H1 (cell line): ENCODE measurements around the gene RAD51B.

Source experiments
- ATF3 ChIP-seq: IDR thresholded peaks from 2 replicates; pipeline ENCODE4 v1.6.1; 2011; ENCODE audit warnings: low read depth, mild to moderate bottlenecking, low read length; ENCODE audit not compliant: insufficient read depth
- CHD2 ChIP-seq: IDR thresholded peaks from 2 replicates; pipeline ENCODE4 v1.6.1; 2012; ENCODE audit warnings: low read length, improper control_type of control experiment
- EGR1 ChIP-seq: IDR thresholded peaks from 2 replicates; pipeline ENCODE4 v1.6.1; 2011; ENCODE audit warnings: low read depth, low read length, borderline replicate concordance
- EP300 ChIP-seq, 2 experiments: IDR thresholded peaks; 1 replicate in 1 of 2; 2 replicates in 1 of 2; pipeline ENCODE4 v1.6.1; 2011 to 2012; ENCODE audit warnings: low read depth in 2 of 2, low read length in 2 of 2, mild to moderate bottlenecking in 2 of 2, borderline replicate concordance in 1 of 2, inconsistent platforms in 1 of 2, moderate library complexity in 1 of 2
- MAX ChIP-seq: IDR thresholded peaks from 2 replicates; pipeline ENCODE4 v1.6.1; 2012; ENCODE audit warnings: inconsistent platforms
- PHF8 ChIP-seq: fragments of 200-600 bp; sonication (generic); conservative IDR thresholded peaks from 2 replicates; pipeline ENCODE4 v1.7.1; 2012; ENCODE audit warnings: low read depth, mild to moderate bottlenecking, inconsistent platforms, low read length, moderate library complexity
- POLR2A ChIP-seq, 2 experiments: IDR thresholded peaks; 1 replicate in 1 of 2; 2 replicates in 1 of 2; pipeline ENCODE4 v1.6.1; 2011; ENCODE audit warnings: low read depth in 2 of 2, low read length in 2 of 2, mild to moderate bottlenecking in 2 of 2; ENCODE audit errors: control extremely low read depth in 1 of 2
- TEAD4 ChIP-seq: IDR thresholded peaks from 2 replicates; pipeline ENCODE4 v1.6.1; 2012; ENCODE audit warnings: low read depth, low read length, inconsistent platforms, mixed read lengths
- YY1 ChIP-seq: IDR thresholded peaks from 2 replicates; pipeline ENCODE4 v1.6.1; 2011; ENCODE audit warnings: low read depth, mild to moderate bottlenecking, low read length
- TF ChIP-seq, protein P1 (sequence below), 3 experiments: IDR thresholded peaks; 1 replicate in 2 of 3; 2 replicates in 1 of 3; pipeline versions ENCODE4 v1.5.1 to v1.6.1; 2011; ENCODE audit warnings: low read length in 3 of 3, mild to moderate bottlenecking in 3 of 3, inconsistent platforms in 2 of 3, low read depth in 1 of 3, moderate library complexity in 1 of 3; ENCODE audit not compliant: insufficient read depth in 1 of 3; ENCODE audit errors: control extremely low read depth in 1 of 3

- TF ChIP-seq YY1, result no peak
- no peak for TF ChIP-seq PHF8
- TF ChIP-seq, protein P1, sequence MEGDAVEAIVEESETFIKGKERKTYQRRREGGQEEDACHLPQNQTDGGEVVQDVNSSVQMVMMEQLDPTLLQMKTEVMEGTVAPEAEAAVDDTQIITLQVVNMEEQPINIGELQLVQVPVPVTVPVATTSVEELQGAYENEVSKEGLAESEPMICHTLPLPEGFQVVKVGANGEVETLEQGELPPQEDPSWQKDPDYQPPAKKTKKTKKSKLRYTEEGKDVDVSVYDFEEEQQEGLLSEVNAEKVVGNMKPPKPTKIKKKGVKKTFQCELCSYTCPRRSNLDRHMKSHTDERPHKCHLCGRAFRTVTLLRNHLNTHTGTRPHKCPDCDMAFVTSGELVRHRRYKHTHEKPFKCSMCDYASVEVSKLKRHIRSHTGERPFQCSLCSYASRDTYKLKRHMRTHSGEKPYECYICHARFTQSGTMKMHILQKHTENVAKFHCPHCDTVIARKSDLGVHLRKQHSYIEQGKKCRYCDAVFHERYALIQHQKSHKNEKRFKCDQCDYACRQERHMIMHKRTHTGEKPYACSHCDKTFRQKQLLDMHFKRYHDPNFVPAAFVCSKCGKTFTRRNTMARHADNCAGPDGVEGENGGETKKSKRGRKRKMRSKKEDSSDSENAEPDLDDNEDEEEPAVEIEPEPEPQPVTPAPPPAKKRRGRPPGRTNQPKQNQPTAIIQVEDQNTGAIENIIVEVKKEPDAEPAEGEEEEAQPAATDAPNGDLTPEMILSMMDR (IDR thresholded peaks at IDR 0.05; ENCODE audit: control extremely low read depth in 1 of 3, insufficient read depth in 1 of 3, low read depth in 1 of 3, low read length in 3 of 3), result no peak
- no peak for TF ChIP-seq EP300 (IDR thresholded peaks at IDR 0.05; ENCODE audit: borderline replicate concordance in 1 of 2, low read depth in 2 of 2, low read length in 2 of 2)
- no peak for TF ChIP-seq EGR1
- TF ChIP-seq ATF3, result no peak
- TF ChIP-seq TEAD4, result no peak
- TF ChIP-seq MAX, result no peak
- no peak for TF ChIP-seq CHD2
- no peak for TF ChIP-seq POLR2A (IDR thresholded peaks at IDR 0.05; ENCODE audit: control extremely low read depth in 1 of 2, low read depth in 2 of 2, low read length in 2 of 2)
Observed at GRCh38 chr14:68395604-68396003, 576.0 kb downstream of the RAD51B start.
